Measurements from ENCODE around the gene ALG9.

The ALG9 gene

GRCh38 chr11:111736621-111737443 is 134.5 kb downstream of the ALG9 start:
- Histone ChIP-seq H3K4me1 (ENCODE audit: insufficient read depth, low read length) (peaks cover 65% of the 10 kb centered on the region), H3K27me3 (ENCODE audit: insufficient read depth, low read length) (no peaks in the 10 kb centered on the region), H3K4me3 (ENCODE audit: low read length) (no peak overlapping the region), H3K36me3 (ENCODE audit: insufficient read depth, low read length) (peaks cover 14% of the 10 kb centered on the region), H2AFZ (ENCODE audit: low read depth, low read length) (no peak overlapping the region), H3K9me3 (ENCODE audit: low read length) (no peaks in the 10 kb centered on the region)

Measured in neuron (in vitro differentiated cells).